Activated naive CD4-positive, alpha-beta T cell treated with Interleukin-2 at 50 U/mL for 16 hours (primary cell): Measurements from ENCODE around the gene AKR7A2.
A peak's percentile ranks its signal among the peaks of the same experiment; 100 is the strongest.

Source experiments
- DNase-seq: peaks from one replicate; pipeline ENCODE4 v3.0.0-alpha.2; 2020

AKR7A2 gene

GRCh38 chr1:19311931-19312781 lies at the start of gene AKR7A2, which contains the start of gene SLC66A1:
Gene AKR7A2, minus strand, starts transcription at chr1:19312144. Its CDS starts 20 bp downstream, at chr1:19312124.
Gene SLC66A1, plus strand, starts transcription at chr1:19312326. Its CDS starts 5,352 bp downstream, at chr1:19317678.
- DNase-seq = peak; percentile 90

DNA sequence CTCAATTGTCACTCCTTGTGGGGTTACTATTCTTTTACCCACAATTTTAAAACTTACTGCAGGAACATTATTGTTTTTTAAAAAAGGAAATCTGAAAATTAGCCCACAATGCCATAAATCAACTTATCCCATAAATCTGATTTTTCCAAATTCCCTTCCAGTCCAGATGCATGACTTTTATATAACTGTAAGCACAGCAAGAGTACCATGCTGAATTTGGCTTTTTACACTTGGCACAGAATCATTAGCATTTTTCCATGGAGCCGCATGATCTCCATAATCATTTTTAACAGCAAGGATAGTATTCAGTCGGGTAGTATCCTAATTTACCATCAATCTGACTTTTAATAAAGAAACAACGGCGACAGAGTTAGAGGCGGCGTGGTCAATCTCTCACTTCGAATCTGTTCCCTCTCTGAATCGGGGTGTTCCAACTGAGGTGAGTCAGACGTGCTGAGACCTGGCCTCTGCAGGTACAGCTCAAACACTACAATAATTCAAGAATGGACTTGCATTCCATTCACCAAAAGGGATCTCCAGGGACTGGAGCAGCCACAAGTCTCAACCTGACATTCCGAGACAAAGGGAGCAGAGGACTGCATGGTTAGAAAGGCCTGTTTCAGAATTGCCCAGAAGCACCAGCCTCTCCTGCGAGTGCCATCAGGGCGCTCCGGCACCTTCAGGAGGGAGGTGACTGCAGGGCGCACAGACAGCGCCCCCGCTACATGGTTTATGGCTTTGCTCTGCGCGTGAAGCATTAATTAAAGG lies 49.1 kb upstream of the AKR7A2 start:
- no peak for DNase-seq

GRCh38 chr1:19360432-19360831 lies 48.5 kb upstream of the AKR7A2 start:
- DNase-seq = no peak

- no peak for DNase-seq
Observed at GRCh38 chr1:19360016-19360415, 48.1 kb upstream of the AKR7A2 start.

- no peak for DNase-seq
Observed at GRCh38 chr1:19359357-19359756, 47.4 kb upstream of the AKR7A2 start.

DNA sequence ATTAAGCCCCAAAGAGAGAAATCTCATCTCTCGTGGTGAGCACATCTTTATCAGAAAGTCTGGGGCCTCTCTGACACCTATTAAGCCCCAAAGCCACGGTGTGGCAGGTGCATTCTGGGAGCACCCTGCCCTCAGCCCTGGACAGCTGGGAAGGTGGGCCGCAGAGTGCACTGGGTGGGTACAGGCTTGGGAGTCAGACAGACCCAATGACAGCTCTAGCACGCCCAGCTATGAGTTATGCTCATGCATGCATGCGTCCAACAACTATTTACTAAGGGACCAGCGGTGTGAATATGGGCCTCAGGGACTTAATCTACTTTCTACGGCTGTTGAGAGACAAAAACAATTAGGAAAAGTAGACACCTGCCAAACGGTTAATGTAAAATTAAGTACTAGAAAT lies 46.8 kb upstream of the AKR7A2 start:
- no peak for DNase-seq

GRCh38 chr1:19357299-19357986 lies 45.5 kb upstream of the AKR7A2 start:
- DNase-seq = no peak

DNA sequence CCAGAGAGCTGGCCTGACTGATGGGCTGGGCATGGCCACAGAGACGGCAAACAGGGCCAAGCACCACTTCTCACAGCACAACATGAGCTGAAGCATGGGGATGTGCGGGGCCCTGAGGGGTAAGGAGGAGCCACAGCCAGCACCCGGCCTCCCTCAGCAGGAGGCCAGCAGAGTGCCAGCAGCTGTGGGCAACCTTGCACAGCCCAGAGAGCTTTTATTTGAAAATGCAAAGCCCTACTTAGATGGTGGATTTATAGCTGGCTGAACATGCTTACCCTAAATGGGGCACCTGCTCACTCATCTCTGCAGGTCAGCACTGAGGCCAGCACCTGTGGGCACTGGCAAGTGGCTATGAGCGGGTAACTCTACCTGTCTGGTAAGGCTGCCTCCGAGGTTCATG lies 44.3 kb upstream of the AKR7A2 start:
- no peak for DNase-seq

- no peak for DNase-seq
Observed at GRCh38 chr1:19354531-19354981, 42.6 kb upstream of the AKR7A2 start.

GRCh38 chr1:19353596-19353995 lies 41.7 kb upstream of the AKR7A2 start:
- DNase-seq = no peak

GRCh38 chr1:19352839-19353238 lies 40.9 kb upstream of the AKR7A2 start:
- DNase-seq = no peak

DNA sequence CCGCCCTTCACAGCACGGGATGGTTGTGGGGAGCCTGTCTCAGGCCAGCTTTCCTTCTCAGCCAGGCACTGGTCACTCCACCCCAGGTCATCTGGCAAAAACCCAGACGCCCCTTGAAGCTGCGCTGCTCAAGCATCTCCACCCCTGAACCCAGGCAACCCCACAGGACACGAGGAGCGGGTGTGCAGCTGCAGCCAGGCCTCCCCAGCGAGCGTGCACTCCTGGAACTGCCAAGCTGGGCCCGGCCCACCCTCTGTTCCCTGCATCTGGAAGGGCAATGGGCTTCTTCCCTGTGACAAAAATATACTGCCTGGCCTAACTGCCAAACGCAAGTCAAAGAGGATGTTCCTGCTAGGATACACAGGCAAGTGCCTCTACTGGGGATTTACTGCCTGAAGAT lies 39.9 kb upstream of the AKR7A2 start:
- no peak for DNase-seq

DNA sequence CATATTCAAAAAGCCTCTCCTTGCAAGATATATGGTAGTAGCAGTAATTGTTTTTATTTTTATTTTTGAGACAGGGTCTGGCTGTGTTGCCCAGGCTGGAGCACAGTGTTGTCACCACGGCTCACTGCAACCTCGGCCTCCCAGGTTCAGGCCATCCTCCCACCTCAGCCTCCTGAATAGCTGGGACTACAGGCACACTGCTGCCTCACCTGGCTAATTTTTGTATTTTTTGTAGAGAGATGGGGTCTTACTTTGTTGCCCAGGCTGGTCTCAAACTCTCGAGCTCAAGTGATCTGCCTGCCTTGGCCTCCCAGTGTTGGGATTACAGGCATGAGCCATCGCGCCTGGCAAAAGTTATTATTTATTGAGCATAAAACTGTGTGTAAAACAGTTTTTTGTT lies 38.6 kb upstream of the AKR7A2 start:
- no peak for DNase-seq

GRCh38 chr1:19349999-19350398 lies 38.1 kb upstream of the AKR7A2 start:
- DNase-seq = no peak

DNA sequence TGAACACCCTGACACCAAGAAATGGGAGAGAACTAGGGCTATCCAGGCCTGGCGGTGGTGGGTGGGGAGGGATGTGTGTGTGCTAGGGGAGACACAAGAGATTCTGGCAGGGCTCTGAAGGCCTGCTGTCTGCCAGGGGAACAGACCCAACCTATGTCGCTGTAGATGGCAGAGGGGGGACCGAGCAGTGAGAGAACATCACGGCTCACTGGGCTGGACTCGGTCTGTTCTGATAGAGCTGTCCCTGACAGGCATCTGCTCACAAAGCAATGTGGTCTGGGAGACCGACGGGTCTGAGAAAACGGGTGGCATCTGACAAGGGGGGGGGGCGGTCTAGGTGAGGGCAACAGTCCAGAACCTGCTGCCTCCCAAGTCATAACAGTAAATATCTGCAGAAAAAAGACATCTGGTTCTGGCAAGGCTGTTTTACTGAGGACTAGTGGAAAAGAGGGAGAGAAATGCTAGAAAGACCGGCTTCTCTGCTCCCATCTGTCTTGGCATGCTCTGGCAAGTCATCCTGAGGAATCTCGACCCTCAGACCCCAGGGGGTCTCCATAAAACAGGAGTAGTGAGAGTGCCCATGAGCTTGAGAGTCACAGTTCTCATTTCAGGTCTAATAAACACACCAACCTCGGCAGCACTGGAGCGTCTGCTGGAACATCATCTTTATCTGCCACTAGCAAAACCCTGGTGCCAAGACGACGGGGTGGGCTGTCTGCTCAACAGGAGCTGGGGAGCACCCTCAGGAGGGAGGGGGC lies 36.7 kb upstream of the AKR7A2 start:
- no peak for DNase-seq

DNA sequence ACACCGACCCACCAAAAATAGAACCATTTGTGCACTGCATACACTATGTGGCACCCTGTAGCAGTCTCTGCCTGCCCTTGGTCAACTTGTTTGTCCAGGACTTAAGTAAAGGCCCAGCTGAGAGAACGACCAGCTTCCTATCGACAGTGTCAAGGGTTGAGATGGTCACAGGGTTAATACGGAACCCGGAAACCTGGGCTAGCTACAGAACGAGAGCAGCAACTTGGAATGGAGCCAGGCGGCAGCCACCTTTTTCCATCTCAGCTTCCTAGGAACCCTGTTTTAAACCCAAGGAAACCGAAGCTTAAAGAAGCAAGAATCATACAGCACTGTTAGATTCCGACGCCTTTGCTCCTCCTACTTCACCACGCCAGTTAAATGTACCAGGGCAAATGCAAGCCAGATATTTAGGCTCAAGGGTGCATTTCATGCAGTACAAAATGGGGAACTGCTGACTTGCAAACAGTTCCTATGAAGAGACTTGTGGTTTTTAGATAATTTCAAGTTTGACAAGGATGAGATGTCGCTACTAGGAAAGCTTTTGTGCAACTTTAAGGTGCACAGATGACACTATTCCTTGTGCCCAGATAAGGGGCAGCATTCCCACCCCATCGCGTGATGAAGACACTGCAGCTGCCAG lies 35.7 kb upstream of the AKR7A2 start:
- no peak for DNase-seq

DNA sequence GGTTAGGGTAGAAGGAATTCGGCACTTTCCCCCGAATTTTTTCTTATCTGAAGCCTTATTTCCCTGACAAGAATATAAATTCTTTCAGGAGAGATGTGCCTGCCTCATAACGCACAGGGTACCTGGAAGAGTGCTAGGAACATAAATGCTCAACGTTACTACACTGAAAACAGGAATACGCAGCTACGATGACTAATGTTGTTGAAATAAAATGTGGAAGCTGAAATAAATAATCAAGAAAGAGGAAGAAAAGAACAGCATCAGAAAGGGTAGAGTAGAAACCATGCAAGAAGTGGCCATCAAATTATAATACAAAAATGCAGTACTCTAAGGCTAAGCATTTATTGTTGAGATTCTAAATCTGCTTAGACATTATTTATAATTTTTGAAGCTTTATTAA lies 34.1 kb upstream of the AKR7A2 start:
- no peak for DNase-seq

DNA sequence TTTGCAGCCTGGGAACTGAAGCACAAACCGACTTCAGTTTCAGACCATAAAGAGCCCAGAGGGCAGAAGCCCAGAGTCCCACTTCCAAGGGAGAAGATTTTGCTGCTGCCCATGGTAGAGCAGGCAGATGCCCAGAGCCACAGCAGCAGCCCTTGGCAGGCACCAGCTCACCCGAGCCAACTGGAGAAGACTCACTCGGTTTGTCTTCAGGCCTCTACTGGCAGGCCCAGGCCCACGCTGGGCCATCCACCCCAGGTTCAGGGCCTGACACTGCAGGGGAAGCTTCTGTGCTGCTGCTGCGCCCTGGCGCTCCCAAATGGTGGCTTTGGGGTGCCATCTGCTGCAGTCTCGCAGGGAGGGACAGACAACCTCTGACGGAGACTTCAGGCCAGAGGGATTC lies 33.4 kb upstream of the AKR7A2 start:
- no peak for DNase-seq

GRCh38 chr1:19344831-19345230 lies 32.9 kb upstream of the AKR7A2 start:
- no peak for DNase-seq

- DNase-seq = peak; percentile 49
Observed at GRCh38 chr1:19344372-19344810, 32.4 kb upstream of the AKR7A2 start.

DNA sequence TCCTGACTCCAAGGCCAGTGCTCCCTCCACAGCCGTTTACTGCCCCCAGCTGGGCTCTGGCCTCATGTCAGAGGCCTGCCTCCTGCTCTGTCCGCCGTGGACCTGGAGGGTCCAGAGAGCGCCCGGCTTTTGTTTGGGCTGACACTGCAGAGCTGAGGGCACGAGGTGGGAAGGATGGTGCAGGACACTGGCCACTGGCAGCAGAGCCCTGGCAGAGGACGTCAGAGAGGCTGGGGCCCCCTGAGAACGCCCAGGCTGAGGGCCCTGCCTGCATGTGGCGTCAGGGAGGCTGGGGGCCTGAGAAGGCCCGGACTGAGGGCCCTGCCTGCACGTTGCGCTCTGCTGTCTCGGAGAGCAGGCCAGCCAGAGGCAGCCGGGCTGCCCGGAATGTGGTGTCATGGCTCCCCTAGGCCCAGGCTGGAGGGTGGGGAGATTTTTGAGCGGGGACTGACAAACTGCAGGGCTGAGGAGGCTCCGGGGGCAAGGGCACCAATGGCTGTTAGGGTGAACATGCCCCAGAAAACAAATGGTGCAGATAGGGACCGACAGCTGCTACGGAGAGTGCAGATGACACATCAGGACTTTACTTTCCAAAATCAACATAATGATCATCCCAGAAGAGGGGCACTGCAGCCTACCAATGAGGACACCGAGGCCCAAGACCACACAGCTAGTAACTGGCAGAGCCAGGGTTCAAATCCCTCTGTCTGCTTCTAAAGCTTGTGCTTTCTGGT lies 31.8 kb upstream of the AKR7A2 start:
- DNase-seq = no peak
